Heart left ventricle (tissue), 16 donors: ENCODE measurements around the gene BATF. TPM values are rescaled to one million over a fixed set of nuclear protein-coding genes. Genes with fewer than 3 reads are reported as not detected.

Source experiments
- ATAC-seq, 4 donors: fragments of 200-7000 bp; cut with Tn5 transposase; one replicate each; pipeline ENCODE4 v1.9.1; 2020 to 2022; ENCODE audit warnings: moderate library complexity in 4 of 4, mild to moderate bottlenecking in 3 of 4, moderate number of reproducible peaks in 1 of 4
- DNase-seq, 5 donors: peaks; one replicate each; pipeline ENCODE4 v3.0.0-alpha.2; 2020
- H3K27ac ChIP-seq, 12 donors: fragments of 200-600 bp; sonication (generic) in 4 of 12; one replicate each; pipeline versions ENCODE4 v1.5.0 to v1.8.0; 2016 to 2022; ENCODE audit warnings: mild to moderate bottlenecking in 2 of 12
- H3K27me3 ChIP-seq, 9 donors: fragments of 200-600 bp; sonication (generic) in 2 of 9; one replicate each; pipeline versions ENCODE4 v1.5.1 to v1.8.0; 2016 to 2022; ENCODE audit warnings: mild to moderate bottlenecking in 3 of 9
- H3K36me3 ChIP-seq, 9 donors: fragments of 200-600 bp; sonication (generic) in 2 of 9; one replicate each; pipeline versions ENCODE4 v1.5.0 to v1.8.0; 2018 to 2022; ENCODE audit warnings: mild to moderate bottlenecking in 2 of 9
- H3K4me1 ChIP-seq, 12 donors: fragments of 200-600 bp; sonication (generic) in 4 of 12; one replicate each; pipeline versions ENCODE4 v1.5.0 to v1.8.0; 2016 to 2022; ENCODE audit warnings: mild to moderate bottlenecking in 3 of 12
- H3K4me3 ChIP-seq, 12 donors: fragments of 200-600 bp; sonication (generic) in 4 of 12; one replicate each; pipeline versions ENCODE4 v1.5.0 to v1.8.0; 2017 to 2022; ENCODE audit warnings: mild to moderate bottlenecking in 9 of 12, moderate library complexity in 4 of 12
- H3K9me3 ChIP-seq, 12 donors: fragments of 200-600 bp; sonication (generic) in 4 of 12; one replicate each; pipeline versions ENCODE4 v1.5.0 to v1.8.0; 2016 to 2022; ENCODE audit warnings: mild to moderate bottlenecking in 1 of 12
- POLR2A ChIP-seq, 2 donors: fragments of 450-650 bp; IDR thresholded peaks; one replicate each; pipeline ENCODE4 v1.6.1; 2017; ENCODE audit warnings: antibody characterized with exemption in 2 of 2, mild to moderate bottlenecking in 2 of 2, moderate library complexity in 2 of 2
- WGBS, 4 donors: extraction: QIAGEN DNeasy Blood & Tissue Kit in 2 of 4; methylation state at CpG; one replicate each; pipeline versions ENCODE4 v1.1.5 to v1.1.7; 2013 to 2018; 5-methylcytosine and 5-hydroxymethylcytosine counted together
- intact Hi-C, 10 donors: fragments of 100-400 bp; cut with DNase I; formaldehyde crosslinking; loops; one replicate each; pipeline versions ENCODE4 v1.11.1 to v1.14.2; 2022
- polyA plus RNA-seq, 2 donors: library from polyadenylated mRNA; stranded (reverse); fragments of 200-250 nt; gene quantifications; one replicate each; pipeline ENCODE4 v1.2.3, GENCODE V29; 2013
- total RNA-seq, 9 donors: library from RNA; depleted of rRNA in 2 of 9; stranded (reverse); fragments of >200 nt in 2 of 9; fragmentation: NEBNext Ultra II Directional in 3 of 9; extraction: Animal tissue kit (Norgen Biotek cat#: 25700) in 3 of 9; gene quantifications; one replicate each; pipeline versions ENCODE4 v1.1.0 to v1.2.4, GENCODE V29; 2016 to 2023
- TF ChIP-seq, protein P1 (sequence below), 12 donors: fragments of 200-600 bp; sonication (generic) in 4 of 12; IDR thresholded peaks; one replicate each; pipeline versions ENCODE4 v1.5.0 to v1.8.0; 2018 to 2022; ENCODE audit warnings: antibody characterized with exemption in 12 of 12, mild to moderate bottlenecking in 5 of 12
- donor health status: ischemic (EF 13 %, LVEDD 7.1; RV severe dilation, severe dysfunction).
- donor health status: healthy with polysubstance abuse.
- donor health status: DM: no; HTN: yes; CAD: no.
- donor health status: DM: no; HTN: no; CAD: no.
- donor health status: ischemic (EF 25% LVEDD 6.9; RV normal size, moderate dysfunction).
- donor health status: ischemic (EF 25% LVEDD 5.7; RV mildly dilated, moderate dysfunction).
- donor health status: healthy.
- donor health status: DM: yes; HTN: yes; CAD: no.
- donor health status: ischemic (EF 35%, LVEDD 5.7; RV mildly dilated, moderate dysfunction).
- donor health status: nonischemic (EF 11% LVEDD 7.7; RV severe dilation, severe dysfunction).
- donor health status: DM: yes; HTN: yes; CAD: no.
- donor health status: PGD.
- donor health status: ischemic (EF 29% LVEDD 5.4; RV normal size, mild dysfunction).
- donor health status: nonischemic (EF 23%, LVEDD 6.1; RV moderate dilation, normal function).

BATF gene
- total and polyA plus RNA-seq, 11 donors: 0.40 to 8.3 (median 1.0) TPM; not detected in 1

DNA sequence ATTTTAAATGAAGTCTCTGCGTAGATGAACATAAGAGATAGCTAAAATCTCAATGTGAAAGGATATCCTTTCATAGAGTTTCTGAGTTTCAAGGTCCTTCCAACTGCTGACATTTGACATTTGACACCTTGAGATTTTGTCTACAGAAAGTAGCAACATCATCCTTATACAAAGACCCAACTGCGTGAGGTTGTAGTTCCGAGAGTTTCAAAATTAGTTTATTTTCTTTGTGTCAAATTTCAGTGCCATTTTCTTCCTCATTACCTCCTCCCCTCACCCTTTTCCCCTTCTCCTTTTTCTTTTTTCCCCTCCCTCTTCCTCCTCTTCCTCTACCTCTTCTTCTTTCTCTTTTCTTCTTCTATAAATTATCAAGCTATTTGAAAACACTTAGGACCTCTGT is 26.9 kb upstream of the BATF start:
- Histone ChIP-seq H3K27me3 (no peaks in the 10 kb centered on the region), H3K9me3 (no peaks in the 10 kb centered on the region), H3K36me3 (no peaks in the 10 kb centered on the region), H3K4me1 (peaks cover 0 to 12% (median 0%) of the 10 kb centered on the region in 12 donors), H3K4me3 (no peak overlapping the region), H3K27ac (no peak overlapping the region)
- no peak for ATAC-seq
- 84 to 92% (median 91%) methylated on average over 3 of the region's 3 CpGs for WGBS, 4 donors
- DNase-seq: no peak
- intact Hi-C loops: loop anchor here in 1 of 10 donors (5.0 kb wide), 1 partner anchor 67 kb away; no protein-coding TSS in a partner anchor
- TF ChIP-seq POLR2A (IDR thresholded peaks at IDR 0.05): no peak
- TF ChIP-seq, protein P1, sequence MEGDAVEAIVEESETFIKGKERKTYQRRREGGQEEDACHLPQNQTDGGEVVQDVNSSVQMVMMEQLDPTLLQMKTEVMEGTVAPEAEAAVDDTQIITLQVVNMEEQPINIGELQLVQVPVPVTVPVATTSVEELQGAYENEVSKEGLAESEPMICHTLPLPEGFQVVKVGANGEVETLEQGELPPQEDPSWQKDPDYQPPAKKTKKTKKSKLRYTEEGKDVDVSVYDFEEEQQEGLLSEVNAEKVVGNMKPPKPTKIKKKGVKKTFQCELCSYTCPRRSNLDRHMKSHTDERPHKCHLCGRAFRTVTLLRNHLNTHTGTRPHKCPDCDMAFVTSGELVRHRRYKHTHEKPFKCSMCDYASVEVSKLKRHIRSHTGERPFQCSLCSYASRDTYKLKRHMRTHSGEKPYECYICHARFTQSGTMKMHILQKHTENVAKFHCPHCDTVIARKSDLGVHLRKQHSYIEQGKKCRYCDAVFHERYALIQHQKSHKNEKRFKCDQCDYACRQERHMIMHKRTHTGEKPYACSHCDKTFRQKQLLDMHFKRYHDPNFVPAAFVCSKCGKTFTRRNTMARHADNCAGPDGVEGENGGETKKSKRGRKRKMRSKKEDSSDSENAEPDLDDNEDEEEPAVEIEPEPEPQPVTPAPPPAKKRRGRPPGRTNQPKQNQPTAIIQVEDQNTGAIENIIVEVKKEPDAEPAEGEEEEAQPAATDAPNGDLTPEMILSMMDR (IDR thresholded peaks at IDR 0.05): no peak

DNA sequence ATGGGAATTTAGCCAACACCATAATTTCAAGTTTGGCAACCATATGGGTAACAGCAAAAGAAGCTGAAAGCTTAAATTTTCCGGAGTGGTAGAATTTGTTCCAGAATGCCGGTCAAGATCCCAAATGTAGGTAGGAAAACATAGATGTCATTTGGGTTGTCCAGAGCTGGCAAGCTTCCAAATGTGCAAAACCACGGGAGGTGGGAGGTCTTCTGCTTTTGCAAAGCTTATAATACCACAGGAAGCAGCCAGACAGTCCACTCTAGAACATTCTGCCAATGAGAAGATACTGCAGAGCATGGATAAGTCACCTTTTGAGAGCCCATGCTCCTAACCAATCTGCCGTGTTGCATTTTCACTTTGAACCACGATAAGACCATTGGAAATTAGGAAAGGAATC is 26.4 kb upstream of the BATF start:
- ATAC-seq (no peak), DNase-seq (no peak)
- Histone ChIP-seq H3K4me1 (peaks cover 0 to 12% (median 0%) of the 10 kb centered on the region in 12 donors), H3K36me3 (no peaks in the 10 kb centered on the region), H3K9me3 (no peaks in the 10 kb centered on the region), H3K4me3 (no peak overlapping the region), H3K27ac (no peak overlapping the region), H3K27me3 (no peaks in the 10 kb centered on the region)
- TF ChIP-seq POLR2A (IDR thresholded peaks at IDR 0.05): no peak
- TF ChIP-seq, protein P1 (IDR thresholded peaks at IDR 0.05): no peak
- intact Hi-C loops: loop anchor here in 1 of 10 donors (5.0 kb wide), 1 partner anchor 66 kb away; no protein-coding TSS in a partner anchor
- WGBS, 4 donors: 61 to 83% (median 77%) methylated on average over 5 of the region's 5 CpGs

DNA sequence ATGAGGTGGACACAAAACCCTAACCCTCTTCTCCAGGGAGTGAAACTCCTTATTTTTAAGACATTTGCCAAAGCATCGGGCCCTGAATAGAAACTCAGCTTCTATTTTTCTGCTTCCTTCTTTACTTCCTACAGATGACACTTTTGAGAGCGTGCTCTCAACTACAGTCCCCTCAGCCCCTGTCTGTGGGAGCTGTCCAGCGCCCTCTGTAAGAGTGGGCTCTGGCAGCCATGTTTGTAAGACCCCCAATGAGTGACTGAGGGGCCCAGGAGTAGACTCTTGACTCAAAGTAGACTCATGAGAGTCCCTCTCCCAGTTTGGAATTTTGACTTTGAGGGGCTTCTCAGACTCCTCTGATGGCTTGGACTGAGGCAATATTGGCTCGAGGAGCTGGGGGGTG is 25.5 kb upstream of the BATF start:
- no peaks in the 10 kb centered on the region for H3K9me3 ChIP-seq
- no peak for TF ChIP-seq POLR2A (IDR thresholded peaks at IDR 0.05)
- TF ChIP-seq, protein P1 (IDR thresholded peaks at IDR 0.05): no peak
- ATAC-seq: no peak
- H3K4me1 ChIP-seq: peaks cover 0 to 12% (median 0%) of the 10 kb centered on the region in 12 donors
- H3K36me3 ChIP-seq: no peaks in the 10 kb centered on the region
- WGBS, 4 donors: 85 to 90% (median 88%) methylated on average over 4 of the region's 4 CpGs
- no peaks in the 10 kb centered on the region for H3K27me3 ChIP-seq
- no peak overlapping the region for H3K4me3 ChIP-seq
- intact Hi-C loops: loop anchor here in 1 of 10 donors (5.0 kb wide), 1 partner anchor 66 kb away; no protein-coding TSS in a partner anchor
- no peak for DNase-seq
- no peak overlapping the region for H3K27ac ChIP-seq

DNA sequence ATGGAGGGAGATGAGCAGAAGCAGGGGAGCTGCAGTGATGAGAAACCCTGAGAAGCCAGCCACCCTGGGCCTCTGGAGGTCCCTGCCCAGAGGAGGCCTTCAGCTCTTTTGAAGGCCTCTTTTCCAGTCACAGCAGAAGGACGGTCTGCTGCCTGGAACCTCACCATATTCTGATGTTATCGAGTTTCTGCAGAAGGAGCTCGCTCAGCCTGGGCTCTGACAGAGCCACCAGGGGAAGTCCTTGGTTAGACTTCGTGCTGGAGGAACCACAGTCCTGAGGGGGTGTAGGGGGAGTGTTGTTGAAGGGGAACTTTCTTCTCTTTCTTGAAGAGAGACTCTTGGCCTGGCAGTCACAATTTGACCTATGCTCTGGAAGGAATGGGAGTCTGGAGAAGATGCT is 25.1 kb upstream of the BATF start:
- no peaks in the 10 kb centered on the region for H3K9me3 ChIP-seq
- ATAC-seq (no peak), DNase-seq (no peak)
- intact Hi-C loops: loop anchor here in 1 of 10 donors (5.0 kb wide), 1 partner anchor 65 kb away; no protein-coding TSS in a partner anchor
- TF ChIP-seq, protein P1 (IDR thresholded peaks at IDR 0.05): no peak
- TF ChIP-seq POLR2A (IDR thresholded peaks at IDR 0.05): no peak
- no peaks in the 10 kb centered on the region for H3K27me3 ChIP-seq
- H3K4me1 ChIP-seq: peaks cover 0 to 12% (median 0%) of the 10 kb centered on the region in 12 donors
- 75 to 91% (median 88%) methylated on average over 4 of the region's 4 CpGs for WGBS, 4 donors
- H3K27ac ChIP-seq: no peak overlapping the region
- H3K4me3 ChIP-seq: no peak overlapping the region
- no peaks in the 10 kb centered on the region for H3K36me3 ChIP-seq
